ENCODE data around the gene GPC5. TPM values are rescaled to one million over a fixed set of nuclear protein-coding genes. Genes with fewer than 3 reads are reported as not detected.

The GPC5 gene
- total and polyA plus RNA-seq, 7 donors: 0.23 TPM; not detected in 6

DNA sequence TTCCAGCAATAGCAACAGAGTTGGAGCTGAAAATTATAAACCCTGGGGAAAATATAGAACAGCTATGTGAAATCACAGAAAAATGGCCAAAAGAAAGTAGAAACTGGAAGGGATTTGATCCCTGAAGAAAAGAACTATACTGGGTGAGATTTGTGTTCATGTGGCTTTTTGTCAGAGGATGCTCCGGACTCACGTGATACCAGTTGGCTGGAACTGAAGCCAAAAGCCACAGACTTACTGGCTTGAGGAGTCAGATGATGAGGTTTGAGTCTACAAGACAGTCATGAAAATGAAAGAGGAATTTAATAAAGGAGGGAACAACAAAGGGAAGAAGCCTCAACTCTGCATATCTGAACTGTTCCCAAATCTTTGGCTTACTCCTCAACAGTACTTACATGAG lies 427.1 kb downstream of the GPC5 start:
- TF ChIP-seq, protein P1, sequence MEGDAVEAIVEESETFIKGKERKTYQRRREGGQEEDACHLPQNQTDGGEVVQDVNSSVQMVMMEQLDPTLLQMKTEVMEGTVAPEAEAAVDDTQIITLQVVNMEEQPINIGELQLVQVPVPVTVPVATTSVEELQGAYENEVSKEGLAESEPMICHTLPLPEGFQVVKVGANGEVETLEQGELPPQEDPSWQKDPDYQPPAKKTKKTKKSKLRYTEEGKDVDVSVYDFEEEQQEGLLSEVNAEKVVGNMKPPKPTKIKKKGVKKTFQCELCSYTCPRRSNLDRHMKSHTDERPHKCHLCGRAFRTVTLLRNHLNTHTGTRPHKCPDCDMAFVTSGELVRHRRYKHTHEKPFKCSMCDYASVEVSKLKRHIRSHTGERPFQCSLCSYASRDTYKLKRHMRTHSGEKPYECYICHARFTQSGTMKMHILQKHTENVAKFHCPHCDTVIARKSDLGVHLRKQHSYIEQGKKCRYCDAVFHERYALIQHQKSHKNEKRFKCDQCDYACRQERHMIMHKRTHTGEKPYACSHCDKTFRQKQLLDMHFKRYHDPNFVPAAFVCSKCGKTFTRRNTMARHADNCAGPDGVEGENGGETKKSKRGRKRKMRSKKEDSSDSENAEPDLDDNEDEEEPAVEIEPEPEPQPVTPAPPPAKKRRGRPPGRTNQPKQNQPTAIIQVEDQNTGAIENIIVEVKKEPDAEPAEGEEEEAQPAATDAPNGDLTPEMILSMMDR (IDR thresholded peaks at IDR 0.05): no peak
- no peak overlapping the region for H3K27ac ChIP-seq
- ATAC-seq: no peak
- 60 to 81% (median 73%) methylated on average over 2 of the region's 2 CpGs for WGBS, 3 donors
- DNase-seq: no peak
- H3K4me3 ChIP-seq: no peak overlapping the region
- H3K9me3 ChIP-seq: no peaks in the 10 kb centered on the region
- intact Hi-C loops (cut with DNase I): no loop called here
- no peaks in the 10 kb centered on the region for H3K4me1 ChIP-seq
- H3K27me3 ChIP-seq (ENCODE audit: insufficient read depth in 3 of 3, low read length in 2 of 3): no peaks in the 10 kb centered on the region
- no peaks in the 10 kb centered on the region for H3K36me3 ChIP-seq (ENCODE audit: insufficient read depth in 1 of 2, low read depth in 1 of 2)

DNA sequence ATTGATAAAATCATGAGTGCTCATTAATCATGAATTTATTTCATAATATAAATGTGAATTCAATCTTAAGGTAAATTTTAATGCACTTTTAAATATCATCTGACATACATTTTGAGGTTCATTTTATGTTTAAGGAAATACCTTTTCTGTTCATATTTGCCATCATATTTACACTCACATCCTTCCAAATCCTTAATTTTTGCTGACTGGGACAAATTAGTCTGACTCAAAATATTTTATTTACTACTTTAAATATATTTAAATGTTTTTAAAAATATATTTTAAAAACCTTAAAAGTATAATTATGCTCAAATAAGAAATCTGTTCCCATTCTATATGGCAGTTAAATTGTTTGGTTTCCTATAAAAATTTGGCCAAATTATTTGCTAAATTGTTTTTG lies 438.1 kb downstream of the GPC5 start:
- no peak overlapping the region for H3K4me3 ChIP-seq
- intact Hi-C loops (cut with DNase I): no loop called here
- no peak for DNase-seq
- no peaks in the 10 kb centered on the region for H3K4me1 ChIP-seq
- H3K27me3 ChIP-seq (ENCODE audit: insufficient read depth in 3 of 3, low read length in 2 of 3): no peaks in the 10 kb centered on the region
- no peak for ATAC-seq
- H3K9me3 ChIP-seq: no peaks in the 10 kb centered on the region
- TF ChIP-seq, protein P1 (IDR thresholded peaks at IDR 0.05): no peak
- H3K27ac ChIP-seq: no peak overlapping the region
- no peaks in the 10 kb centered on the region for H3K36me3 ChIP-seq (ENCODE audit: insufficient read depth in 1 of 2, low read depth in 1 of 2)

DNA sequence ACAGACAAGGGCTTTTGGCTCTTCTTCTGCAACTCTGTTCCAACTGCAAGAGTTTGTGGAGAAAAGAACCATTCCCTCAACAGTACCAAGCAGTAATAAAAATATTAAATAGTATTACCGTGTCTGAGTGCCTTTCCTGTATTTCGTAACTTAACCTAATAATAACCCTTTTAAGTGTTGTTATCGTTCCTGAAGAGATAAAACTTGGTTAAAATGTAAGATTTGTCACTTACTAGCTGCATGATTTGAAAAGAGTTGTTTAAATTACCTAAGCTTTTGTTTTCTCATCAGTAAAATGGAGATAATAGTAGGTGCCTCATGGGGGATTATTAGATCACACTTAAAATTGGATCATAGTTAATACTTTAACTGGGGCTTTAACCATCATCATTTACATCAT lies 447.2 kb downstream of the GPC5 start:
- Histone ChIP-seq H3K36me3 (ENCODE audit: insufficient read depth in 1 of 2, low read depth in 1 of 2) (no peaks in the 10 kb centered on the region), H3K27me3 (ENCODE audit: insufficient read depth in 3 of 3, low read length in 2 of 3) (no peaks in the 10 kb centered on the region), H3K27ac (no peak overlapping the region), H3K4me1 (no peaks in the 10 kb centered on the region), H3K9me3 (no peaks in the 10 kb centered on the region), H3K4me3 (no peak overlapping the region)
- no peak for DNase-seq
- WGBS, 3 donors: 62 to 68% (median 63%) methylated on average over 3 of the region's 3 CpGs
- TF ChIP-seq, protein P1 (IDR thresholded peaks at IDR 0.05): no peak
- no peak for ATAC-seq
- intact Hi-C loops (cut with DNase I): no loop called here

DNA sequence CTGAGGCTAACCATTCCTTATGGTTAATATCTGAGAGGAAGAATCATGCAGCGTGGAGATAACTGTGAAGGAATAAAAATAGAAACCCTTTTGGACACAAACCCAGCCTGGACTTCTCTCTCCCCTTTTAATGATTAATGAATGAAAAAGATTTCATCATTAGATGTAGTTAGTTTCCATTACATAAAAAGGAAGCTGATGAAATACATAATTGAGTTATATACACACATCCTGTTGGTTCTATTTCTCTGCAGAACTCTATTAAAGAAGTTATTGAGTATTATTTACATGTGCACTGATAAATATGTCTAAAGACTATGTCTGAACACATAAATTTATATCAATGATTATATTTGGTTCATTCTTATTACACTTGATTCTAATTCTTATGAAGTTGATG lies 465.3 kb downstream of the GPC5 start:
- TF ChIP-seq, protein P1 (IDR thresholded peaks at IDR 0.05): no peak
- ATAC-seq: no peak
- intact Hi-C loops (cut with DNase I): no loop called here
- Histone ChIP-seq H3K27me3 (ENCODE audit: insufficient read depth in 3 of 3, low read length in 2 of 3) (no peaks in the 10 kb centered on the region), H3K4me1 (no peaks in the 10 kb centered on the region), H3K9me3 (no peaks in the 10 kb centered on the region), H3K4me3 (no peak overlapping the region), H3K36me3 (ENCODE audit: insufficient read depth in 1 of 2, low read depth in 1 of 2) (no peaks in the 10 kb centered on the region), H3K27ac (no peak overlapping the region)
- DNase-seq: no peak
- WGBS, 3 donors: 56 to 71% (median 64%) methylated on average over 1 of the region's 1 CpG

DNA sequence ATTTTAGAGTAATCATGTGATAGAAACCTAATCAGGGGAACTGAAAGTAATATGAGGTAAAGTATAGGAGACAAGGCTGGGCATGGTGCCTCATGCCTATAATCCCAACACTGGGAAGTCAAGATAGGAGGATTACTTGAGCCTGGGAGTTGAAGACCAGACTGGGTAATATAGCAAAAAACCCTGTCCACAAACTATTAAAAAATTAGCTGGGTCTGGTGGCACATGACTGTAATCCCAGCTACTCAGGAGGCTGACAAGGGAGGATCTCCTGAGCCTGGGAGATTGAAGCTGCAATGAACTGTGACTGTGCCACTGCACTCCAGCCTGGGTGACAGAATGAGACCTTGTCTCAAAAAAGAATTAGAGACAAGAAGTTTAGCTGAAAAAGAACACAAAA lies 469.9 kb downstream of the GPC5 start:
- Histone ChIP-seq H3K4me1 (no peaks in the 10 kb centered on the region), H3K27me3 (ENCODE audit: insufficient read depth in 3 of 3, low read length in 2 of 3) (no peaks in the 10 kb centered on the region), H3K4me3 (no peak overlapping the region), H3K9me3 (no peaks in the 10 kb centered on the region), H3K36me3 (ENCODE audit: insufficient read depth in 1 of 2, low read depth in 1 of 2) (no peaks in the 10 kb centered on the region), H3K27ac (no peak overlapping the region)
- intact Hi-C loops (cut with DNase I): no loop called here
- DNase-seq (no peak), ATAC-seq (no peak)
- TF ChIP-seq, protein P1 (IDR thresholded peaks at IDR 0.05): no peak
